Uterus (tissue), 4 donors: ENCODE results near the gene TBX10. TPM values are rescaled to one million over a fixed set of nuclear protein-coding genes. Genes with fewer than 3 reads are reported as not detected.

Experiments
- DNase-seq, 2 donors: peaks; one replicate each; pipeline ENCODE4 v3.0.0-alpha.2; 2019 to 2020
- H3K27ac ChIP-seq, 2 donors: fragments of 200-600 bp; sonication (generic); 1 replicate in 1 of 2; 2 replicates in 1 of 2; pipeline ENCODE4 v1.5.1; 2016 to 2018
- H3K27me3 ChIP-seq, 2 donors: fragments of 200-600 bp; sonication (generic); one replicate each; pipeline ENCODE4 v1.5.1; 2018 to 2019; ENCODE audit warnings: control low read depth in 1 of 2
- H3K36me3 ChIP-seq, 2 donors: fragments of 200-600 bp; sonication (generic); one replicate each; pipeline ENCODE4 v1.5.1; 2019; ENCODE audit warnings: control low read depth in 1 of 2
- H3K4me1 ChIP-seq, 2 donors: fragments of 200-600 bp; sonication (generic); one replicate each; pipeline ENCODE4 v1.5.1; 2018 to 2019; ENCODE audit warnings: control low read depth in 1 of 2
- H3K4me3 ChIP-seq, 2 donors: fragments of 200-600 bp; sonication (generic); 1 replicate in 1 of 2; 2 replicates in 1 of 2; pipeline ENCODE4 v1.5.1; 2018 to 2019; ENCODE audit warnings: mild to moderate bottlenecking in 1 of 2
- H3K9me3 ChIP-seq, 2 donors: fragments of 200-600 bp; sonication (generic); one replicate each; pipeline ENCODE4 v1.5.1; 2019; ENCODE audit warnings: control low read depth in 1 of 2
- POLR2A ChIP-seq, 2 donors: fragments of 450-650 bp; IDR thresholded peaks; one replicate each; pipeline ENCODE4 v1.6.1; 2016; ENCODE audit warnings: antibody characterized with exemption in 2 of 2, mild to moderate bottlenecking in 1 of 2, moderate library complexity in 1 of 2
- intact Hi-C: fragments of 100-400 bp; cut with DNase I; formaldehyde crosslinking; loops from one replicate; pipeline ENCODE4 v1.15.1; 2023; ENCODE audit warnings: low total_unique reads
- small RNA-seq: library from RNA; depleted of rRNA; stranded (forward); fragments of <200 nt; gene quantifications from one replicate; pipeline ENCODE3, GENCODE V24; 2016
- total RNA-seq, 4 donors: library from RNA; depleted of rRNA in 3 of 4; stranded (reverse); fragments of >200 nt in 3 of 4; gene quantifications; one replicate each; pipeline versions ENCODE4 v1.1.0 to v1.2.4, GENCODE V29; 2014 to 2023
- TF ChIP-seq, protein P1 (sequence below), 4 experiments: fragments of 200-600 bp in 2 of 4; fragments of 450-650 bp in 2 of 4; sonication (generic) in 2 of 4; IDR thresholded peaks; one replicate each; pipeline ENCODE4 v1.5.1; 2016 to 2019; ENCODE audit warnings: antibody characterized with exemption in 4 of 4, mild to moderate bottlenecking in 2 of 4, moderate library complexity in 1 of 4
- donor health status: DM: yes; HTN: yes; CAD: no.

The TBX10 gene
- total RNA-seq, 4 donors from 2014 or later: not detected

- Histone ChIP-seq H3K36me3 (no peaks in the 10 kb centered on the region), H3K4me1 (peaks cover 0 to 13% of the 10 kb centered on the region in 2 donors), H3K9me3 (no peaks in the 10 kb centered on the region), H3K27ac (peak overlapping the region; percentile 98 to 100), H3K27me3 (no peaks in the 10 kb centered on the region), H3K4me3 (peak overlapping the region; percentile 80 to 96)
- DNase-seq: peak; percentile 77
- intact Hi-C loops: no loop called here
- TF ChIP-seq, protein P1, sequence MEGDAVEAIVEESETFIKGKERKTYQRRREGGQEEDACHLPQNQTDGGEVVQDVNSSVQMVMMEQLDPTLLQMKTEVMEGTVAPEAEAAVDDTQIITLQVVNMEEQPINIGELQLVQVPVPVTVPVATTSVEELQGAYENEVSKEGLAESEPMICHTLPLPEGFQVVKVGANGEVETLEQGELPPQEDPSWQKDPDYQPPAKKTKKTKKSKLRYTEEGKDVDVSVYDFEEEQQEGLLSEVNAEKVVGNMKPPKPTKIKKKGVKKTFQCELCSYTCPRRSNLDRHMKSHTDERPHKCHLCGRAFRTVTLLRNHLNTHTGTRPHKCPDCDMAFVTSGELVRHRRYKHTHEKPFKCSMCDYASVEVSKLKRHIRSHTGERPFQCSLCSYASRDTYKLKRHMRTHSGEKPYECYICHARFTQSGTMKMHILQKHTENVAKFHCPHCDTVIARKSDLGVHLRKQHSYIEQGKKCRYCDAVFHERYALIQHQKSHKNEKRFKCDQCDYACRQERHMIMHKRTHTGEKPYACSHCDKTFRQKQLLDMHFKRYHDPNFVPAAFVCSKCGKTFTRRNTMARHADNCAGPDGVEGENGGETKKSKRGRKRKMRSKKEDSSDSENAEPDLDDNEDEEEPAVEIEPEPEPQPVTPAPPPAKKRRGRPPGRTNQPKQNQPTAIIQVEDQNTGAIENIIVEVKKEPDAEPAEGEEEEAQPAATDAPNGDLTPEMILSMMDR (IDR thresholded peaks at IDR 0.05): no peak
- TF ChIP-seq POLR2A (IDR thresholded peaks at IDR 0.05): no peak
These were observed 55.2 kb downstream of the TBX10 start for GRCh38 chr11:67584205-67584880.

DNA sequence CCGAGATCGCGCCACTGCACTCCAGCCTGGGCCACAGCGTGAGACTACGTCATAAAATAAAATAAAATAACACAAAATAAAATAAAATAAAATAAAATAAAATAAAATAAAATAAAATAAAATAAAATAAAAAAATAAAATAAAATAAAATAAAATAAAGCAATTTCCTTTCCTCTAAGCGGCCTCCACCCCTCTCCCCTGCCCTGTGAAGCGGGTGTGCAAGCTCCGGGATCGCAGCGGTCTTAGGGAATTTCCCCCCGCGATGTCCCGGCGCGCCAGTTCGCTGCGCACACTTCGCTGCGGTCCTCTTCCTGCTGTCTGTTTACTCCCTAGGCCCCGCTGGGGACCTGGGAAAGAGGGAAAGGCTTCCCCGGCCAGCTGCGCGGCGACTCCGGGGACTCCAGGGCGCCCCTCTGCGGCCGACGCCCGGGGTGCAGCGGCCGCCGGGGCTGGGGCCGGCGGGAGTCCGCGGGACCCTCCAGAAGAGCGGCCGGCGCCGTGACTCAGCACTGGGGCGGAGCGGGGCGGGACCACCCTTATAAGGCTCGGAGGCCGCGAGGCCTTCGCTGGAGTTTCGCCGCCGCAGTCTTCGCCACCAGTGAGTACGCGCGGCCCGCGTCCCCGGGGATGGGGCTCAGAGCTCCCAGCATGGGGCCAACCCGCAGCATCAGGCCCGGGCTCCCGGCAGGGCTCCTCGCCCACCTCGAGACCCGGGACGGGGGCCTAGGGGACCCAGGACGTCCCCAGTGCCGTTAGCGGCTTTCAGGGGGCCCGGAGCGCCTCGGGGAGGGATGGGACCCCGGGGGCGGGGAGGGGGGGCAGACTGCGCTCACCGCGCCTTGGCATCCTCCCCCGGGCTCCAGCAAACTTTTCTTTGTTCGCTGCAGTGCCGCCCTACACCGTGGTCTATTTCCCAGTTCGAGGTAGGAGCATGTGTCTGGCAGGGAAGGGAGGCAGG lies 56.0 kb downstream of the TBX10 start, which contains the start of gene GSTP1:
GSTP1 (plus strand) TSS at position 566 of the 958 bp plus-strand sequence; CDS start at position 598, 32 bp downstream.
- intact Hi-C loops: no loop called here
- Histone ChIP-seq H3K36me3 (no peaks in the 10 kb centered on the region), H3K9me3 (no peaks in the 10 kb centered on the region), H3K27me3 (no peaks in the 10 kb centered on the region), H3K4me3 (peak within 1 kb of the TSS; percentile 80 to 96), H3K4me1 (peaks cover 0 to 13% of the 10 kb centered on the region in 2 donors), H3K27ac (peak within 1 kb of the TSS; percentile 98 to 100)
- peak; percentile 94 to 96 for DNase-seq
- TF ChIP-seq, protein P1 (IDR thresholded peaks at IDR 0.05): peak; percentile 69 to 95 (median 92)
- peak; percentile 96 to 97 for TF ChIP-seq POLR2A (IDR thresholded peaks at IDR 0.05)

DNA sequence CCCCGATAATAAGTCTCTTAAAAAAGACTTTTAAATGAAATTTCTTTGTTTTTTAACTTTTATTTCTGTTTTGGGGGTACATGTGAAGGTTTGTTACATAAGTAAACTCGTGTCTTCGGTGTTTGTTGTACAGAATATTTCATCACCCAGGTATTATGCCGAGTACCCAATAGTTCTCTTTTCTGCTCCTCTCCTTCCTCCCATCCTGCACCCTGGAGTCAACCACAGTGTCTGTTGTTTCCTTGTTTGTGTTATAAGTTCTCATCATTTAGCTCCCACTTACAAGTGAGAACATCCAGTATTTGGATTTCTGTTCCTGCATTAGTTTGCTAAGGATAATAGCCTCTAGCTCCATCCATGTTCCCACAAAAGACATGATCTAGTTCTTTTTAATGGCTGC lies 57.6 kb downstream of the TBX10 start:
- no peaks in the 10 kb centered on the region for H3K9me3 ChIP-seq
- no peaks in the 10 kb centered on the region for H3K27me3 ChIP-seq
- H3K4me1 ChIP-seq: peaks cover 0 to 13% of the 10 kb centered on the region in 2 donors
- TF ChIP-seq POLR2A (IDR thresholded peaks at IDR 0.05): no peak
- TF ChIP-seq, protein P1 (IDR thresholded peaks at IDR 0.05): no peak
- no peak for DNase-seq
- no peaks in the 10 kb centered on the region for H3K36me3 ChIP-seq
- intact Hi-C loops: no loop called here
- H3K27ac ChIP-seq: no peak overlapping the region
- no peak overlapping the region for H3K4me3 ChIP-seq

GRCh38 chr11:67581469-67581868 lies 58.1 kb downstream of the TBX10 start:
- Histone ChIP-seq H3K4me1 (peaks cover 0 to 13% of the 10 kb centered on the region in 2 donors), H3K4me3 (no peak overlapping the region), H3K27ac (no peak overlapping the region), H3K9me3 (no peaks in the 10 kb centered on the region), H3K36me3 (no peaks in the 10 kb centered on the region), H3K27me3 (no peaks in the 10 kb centered on the region)
- no peak for TF ChIP-seq POLR2A (IDR thresholded peaks at IDR 0.05)
- TF ChIP-seq, protein P1 (IDR thresholded peaks at IDR 0.05): no peak
- intact Hi-C loops: no loop called here
- DNase-seq: no peak

Small RNA genes lying within 50 kb of the gene (small RNA-seq; reads per million reads assigned to genes)
- gene AP003385.3 (not detected), gene RPL37P2 (not detected)

Other genes with a start within 250 kb of the TBX10 start
- gene RAD9A, start 247.8 kb downstream of the TBX10 start, total RNA-seq: 10 to 100 TPM in 2 of 4 donors, 1 to 10 TPM in 2; 2.6 to 37.3 (median 11.6) TPM
- 100 to 1,000 TPM in 1 of 4 donors, 10 to 100 TPM in 3; 15.9 to 180 (median 77.1) TPM for gene PPP1CA, start 237.9 kb downstream of the TBX10 start, total RNA-seq
- gene TBC1D10C, start 235.7 kb downstream of the TBX10 start, total RNA-seq: 1 to 10 TPM in 2 of 4 donors, not detected in 2; 1.3 to 2.5 TPM
- 1 to 10 TPM in 1 of 4 donors, under 1 TPM in 1, not detected in 2; 0.76 to 3.3 TPM for gene CARNS1, start 224.1 kb downstream of the TBX10 start, total RNA-seq
- gene RPS6KB2, start 211.3 kb downstream of the TBX10 start, total RNA-seq: 10 to 100 TPM; 25.6 to 45.0 (median 30.7) TPM
- 1 to 10 TPM in 3 of 4 donors, under 1 TPM in 1; 0.29 to 5.0 (median 1.9) TPM for gene PTPRCAP, start 202.1 kb downstream of the TBX10 start, total RNA-seq
- 10 to 100 TPM; 34.7 to 79.2 (median 69.0) TPM for gene CORO1B, start 196.3 kb downstream of the TBX10 start, total RNA-seq
- not detected for gene GPR152, start 187.0 kb downstream of the TBX10 start, total RNA-seq
- gene CABP4, start 184.4 kb downstream of the TBX10 start, total RNA-seq: 1 to 10 TPM in 1 of 4 donors, under 1 TPM in 1, not detected in 2; 0.67 to 1.9 TPM
- gene TMEM134, start 170.5 kb downstream of the TBX10 start, total RNA-seq: 10 to 100 TPM in 3 of 4 donors, 1 to 10 TPM in 1; 6.9 to 59.5 (median 36.0) TPM
- gene AIP, start 156.7 kb downstream of the TBX10 start, total RNA-seq: 100 to 1,000 TPM in 1 of 4 donors, 10 to 100 TPM in 3; 52.9 to 131 (median 85.5) TPM
- gene PITPNM1, start 134.4 kb downstream of the TBX10 start, total RNA-seq: 10 to 100 TPM in 3 of 4 donors, 1 to 10 TPM in 1; 7.9 to 89.7 (median 15.2) TPM
- gene CDK2AP2, start 131.6 kb downstream of the TBX10 start, total RNA-seq: 10 to 100 TPM in 1 of 4 donors, 1 to 10 TPM in 3; 2.1 to 28.7 (median 6.9) TPM
- not detected for gene CABP2, start 116.3 kb downstream of the TBX10 start, total RNA-seq
- gene GSTP1, start 56.0 kb downstream of the TBX10 start, total RNA-seq: 100 to 1,000 TPM; 410 to 885 (median 651) TPM
- 100 to 1,000 TPM in 3 of 4 donors, 10 to 100 TPM in 1; 75.6 to 207 (median 142) TPM for gene NDUFV1, start 32.8 kb downstream of the TBX10 start, total RNA-seq
- gene NUDT8, start 9.8 kb downstream of the TBX10 start, total RNA-seq: 1 to 10 TPM in 2 of 4 donors, not detected in 2; 3.5 to 7.6 TPM
- not detected for gene ACY3, start 11.0 kb upstream of the TBX10 start, total RNA-seq
- gene ALDH3B2, start 34.9 kb upstream of the TBX10 start, total RNA-seq: 1 to 10 TPM in 1 of 4 donors, not detected in 3; 1.2 TPM